B cell (primary cell): ENCODE results near the gene FRMD6. TPM values are rescaled to one million over a fixed set of nuclear protein-coding genes. Genes with fewer than 3 reads are reported as not detected.

Experiments used
- ATAC-seq: fragments of 200-7000 bp; cut with Tn5 transposase; one replicate; pipeline ENCODE4 v1.10.0; 2021; ENCODE audit warnings: low read depth, mild to moderate bottlenecking, moderate number of reproducible peaks, moderate library complexity
- CTCF ChIA-PET: fragments of 350-600 bp; sonication (Branson Sonifier 250); formaldehyde crosslinking; loops from one replicate; lab custom pipeline; 2021; ENCODE audit warnings: antibody characterized with exemption, inconsistent platforms; lab: Charles Lee
- POLR2A ChIA-PET: fragments of 350-600 bp; sonication (Branson Sonifier 250); formaldehyde crosslinking; loops from one replicate; lab custom pipeline; 2021; ENCODE audit warnings: antibody characterized with exemption; lab: Charles Lee
- DNase-seq: peaks from one replicate; pipeline ENCODE4 v3.0.0; 2013
- H2AFZ ChIP-seq: 2 replicates; pipeline ENCODE4 v1.6.1; 2012; ENCODE audit warnings: mild to moderate bottlenecking, low read depth, low read length; ENCODE audit not compliant: insufficient read depth, poor library complexity, severe bottlenecking
- H3K27ac ChIP-seq, 2 donors: 1 replicate in 1 of 2; 2 replicates in 1 of 2; pipeline ENCODE4 v1.5.1; 2012 to 2013; ENCODE audit warnings: low read length in 2 of 2, mild to moderate bottlenecking in 2 of 2, moderate library complexity in 1 of 2
- H3K27me3 ChIP-seq, 4 experiments: fragments of 200-600 bp in 1 of 4; sonication (generic) in 1 of 4; replicated peaks in 1 of 4; 1 replicate in 2 of 4; 2 replicates in 2 of 4; pipeline versions ENCODE4 v1.6.1 to v1.7.0; 2013 to 2016; ENCODE audit warnings: low read length in 3 of 4, mild to moderate bottlenecking in 2 of 4, mixed read lengths in 1 of 4, moderate library complexity in 1 of 4; ENCODE audit not compliant: insufficient read depth in 4 of 4, control insufficient read depth in 3 of 4; ENCODE audit errors: control extremely low read depth in 1 of 4
- H3K36me3 ChIP-seq, 2 experiments: replicated peaks in 1 of 2; 1 replicate in 1 of 2; 2 replicates in 1 of 2; pipeline versions ENCODE4 v1.6.1 to v1.7.1; 2013; ENCODE audit warnings: low read length in 1 of 2; ENCODE audit not compliant: insufficient read depth in 2 of 2, control insufficient read depth in 1 of 2; ENCODE audit errors: control extremely low read depth in 1 of 2, extremely low read depth in 1 of 2
- H3K4me1 ChIP-seq, 2 donors: fragments of 200-600 bp in 1 of 2; sonication (generic) in 1 of 2; 1 replicate in 1 of 2; 2 replicates in 1 of 2; pipeline versions ENCODE4 v1.5.1 to v1.6.1; 2013 to 2017; ENCODE audit warnings: low read length in 2 of 2; ENCODE audit not compliant: control insufficient read depth in 2 of 2, insufficient read depth in 2 of 2
- H3K4me2 ChIP-seq: replicated peaks from 2 replicates; pipeline ENCODE3; 2012; ENCODE audit warnings: mild to moderate bottlenecking, low read depth, low read length; ENCODE audit not compliant: poor library complexity, severe bottlenecking
- H3K4me3 ChIP-seq, 5 experiments: fragments of 200-600 bp in 1 of 5; sonication (generic) in 1 of 5; 1 replicate in 3 of 5; 2 replicates in 2 of 5; pipeline versions ENCODE4 v1.5.1 to v1.7.0; 2011 to 2016; ENCODE audit warnings: low read length in 4 of 5, mild to moderate bottlenecking in 4 of 5, low read depth in 2 of 5, control low read depth in 1 of 5, moderate library complexity in 1 of 5; ENCODE audit not compliant: insufficient read depth in 1 of 5; ENCODE audit errors: control extremely low read depth in 1 of 5, extremely low read depth in 1 of 5
- H3K79me2 ChIP-seq: fragments of 200-600 bp; sonication (generic); one replicate; pipeline ENCODE4 v1.6.0; 2016; ENCODE audit warnings: low read length; ENCODE audit not compliant: control insufficient read depth, insufficient read depth
- H3K9ac ChIP-seq: fragments of 200-600 bp; sonication (generic); 2 replicates; pipeline ENCODE4 v1.6.1; 2017; ENCODE audit warnings: mild to moderate bottlenecking, low read length, moderate library complexity
- H3K9me3 ChIP-seq, 3 donors: one replicate each; pipeline versions ENCODE4 v1.6.1 to v1.7.1; 2013; ENCODE audit warnings: low read length in 2 of 3; ENCODE audit not compliant: control insufficient read depth in 2 of 3, insufficient read depth in 1 of 3; ENCODE audit errors: control extremely low read depth in 1 of 3
- H4K20me1 ChIP-seq: 2 replicates; pipeline ENCODE4 v1.6.0; 2012; ENCODE audit warnings: mild to moderate bottlenecking, low read length; ENCODE audit not compliant: insufficient read depth, control insufficient read depth, poor library complexity, severe bottlenecking
- H3K27ac Mint-ChIP-seq: one replicate; pipeline ENCODE4 v1.8.0; 2021; ENCODE audit warnings: mixed read lengths
- H3K27me3 Mint-ChIP-seq: one replicate; pipeline ENCODE4 v1.8.0; 2021; ENCODE audit warnings: mixed read lengths
- H3K4me1 Mint-ChIP-seq: one replicate; pipeline ENCODE4 v1.8.0; 2021; ENCODE audit warnings: mixed read lengths
- H3K4me3 Mint-ChIP-seq: one replicate; pipeline ENCODE4 v1.8.0; 2021; ENCODE audit warnings: mixed read lengths
- H3K9me3 Mint-ChIP-seq: one replicate; pipeline ENCODE4 v1.8.0; 2022; ENCODE audit warnings: mixed read lengths; ENCODE audit not compliant: insufficient read depth
- EZH2 ChIP-seq: IDR thresholded peaks from 2 replicates; pipeline ENCODE4 v1.6.1; 2012; ENCODE audit warnings: borderline replicate concordance, low read depth, mild to moderate bottlenecking, moderate library complexity, low read length; ENCODE audit not compliant: insufficient read depth, poor library complexity, severe bottlenecking
- WGBS: methylation state at CpG from one replicate; pipeline ENCODE4 v1.1.5; 2013; ENCODE audit warnings: missing lambda C conversion rate; ENCODE audit not compliant: insufficient coverage; 5-methylcytosine and 5-hydroxymethylcytosine counted together
- intact Hi-C: fragments of 100-400 bp; cut with micrococcal nuclease; formaldehyde crosslinking; loops from one replicate; pipeline ENCODE4 v1.10.0; 2022
- polyA plus RNA-seq: library from polyadenylated mRNA; depleted of rRNA; stranded (reverse); fragments of >200 nt; gene quantifications from 2 replicates; pipeline ENCODE4 v1.2.3, GENCODE V29; 2012
- total RNA-seq, 2 donors: library from RNA; stranded (reverse); fragments of 120-200 nt in 1 of 2; gene quantifications; 1 replicate in 1 of 2; 2 replicates in 1 of 2; pipeline versions ENCODE4 v1.2.3 to v1.2.4, GENCODE V29; 2013 to 2022
- TF ChIP-seq, protein P1 (sequence below): fragments of 200-600 bp; IDR thresholded peaks from one replicate; pipeline ENCODE4 v1.8.0; 2022; ENCODE audit warnings: antibody characterized with exemption, mild to moderate bottlenecking

Gene FRMD6
- total and polyA plus RNA-seq, 2 donors (not counting 1 experiment from before 2014, with no cell fraction given) = 0.03 to 0.30 TPM

GRCh38 chr14:51776102-51776894 is 124.6 kb downstream of the FRMD6 start:
- H4K20me1 ChIP-seq = no peaks in the 10 kb centered on the region
- H3K79me2 ChIP-seq = no peaks in the 10 kb centered on the region
- DNase-seq (peak; percentile 42), ATAC-seq (no peak)
- Mint-ChIP-seq H3K27me3 (peaks cover 23% of the 10 kb centered on the region), H3K27ac (no peak overlapping the region), H3K9me3 (no peaks in the 10 kb centered on the region), H3K4me3 (no peak overlapping the region), H3K4me1 (peaks cover 10% of the 10 kb centered on the region)
- CTCF ChIA-PET = interaction anchor here (0.7 to 8.1 kb wide), 11 partner anchors 12 to 501 kb away, joined by 3 to 79 read pairs (median 3); no protein-coding TSS in a partner anchor
- TF ChIP-seq, protein P1, sequence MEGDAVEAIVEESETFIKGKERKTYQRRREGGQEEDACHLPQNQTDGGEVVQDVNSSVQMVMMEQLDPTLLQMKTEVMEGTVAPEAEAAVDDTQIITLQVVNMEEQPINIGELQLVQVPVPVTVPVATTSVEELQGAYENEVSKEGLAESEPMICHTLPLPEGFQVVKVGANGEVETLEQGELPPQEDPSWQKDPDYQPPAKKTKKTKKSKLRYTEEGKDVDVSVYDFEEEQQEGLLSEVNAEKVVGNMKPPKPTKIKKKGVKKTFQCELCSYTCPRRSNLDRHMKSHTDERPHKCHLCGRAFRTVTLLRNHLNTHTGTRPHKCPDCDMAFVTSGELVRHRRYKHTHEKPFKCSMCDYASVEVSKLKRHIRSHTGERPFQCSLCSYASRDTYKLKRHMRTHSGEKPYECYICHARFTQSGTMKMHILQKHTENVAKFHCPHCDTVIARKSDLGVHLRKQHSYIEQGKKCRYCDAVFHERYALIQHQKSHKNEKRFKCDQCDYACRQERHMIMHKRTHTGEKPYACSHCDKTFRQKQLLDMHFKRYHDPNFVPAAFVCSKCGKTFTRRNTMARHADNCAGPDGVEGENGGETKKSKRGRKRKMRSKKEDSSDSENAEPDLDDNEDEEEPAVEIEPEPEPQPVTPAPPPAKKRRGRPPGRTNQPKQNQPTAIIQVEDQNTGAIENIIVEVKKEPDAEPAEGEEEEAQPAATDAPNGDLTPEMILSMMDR = no peak
- no peak for TF ChIP-seq EZH2
- WGBS = 43% methylated on average over 11 of the region's 13 CpGs
- H3K27ac ChIP-seq = no peak overlapping the region
- H3K9ac ChIP-seq = no peak overlapping the region
- no peak overlapping the region for H3K4me3 ChIP-seq
- peak overlapping the region; percentile 25 for H2AFZ ChIP-seq
- POLR2A ChIA-PET = no interaction called here
- peaks cover 0 to 4% (median 0%) of the 10 kb centered on the region in 3 donors for H3K9me3 ChIP-seq
- H3K4me1 ChIP-seq = peaks cover 7 to 11% of the 10 kb centered on the region in 2 donors
- intact Hi-C loops = no loop called here
- no peak overlapping the region for H3K4me2 ChIP-seq
- peaks cover 0 to 13% (median 4%) of the 10 kb centered on the region in 4 experiments for H3K27me3 ChIP-seq
- no peaks in the 10 kb centered on the region for H3K36me3 ChIP-seq
